Stimulated activated effector memory CD8-positive, alpha-beta T cell treated with anti-CD3 and anti-CD28 coated beads, Interleukin-12 subunit alpha, Interleukin-12 subunit beta, amount 100 ng/mL, for 72 hours (primary cell): ENCODE data around the gene ZCCHC24.

Experiments used
- ATAC-seq: fragments of 150-1000 bp; cut with Tn5 transposase; 2 replicates; pipeline ENCODE4 v1.10.0; 2021
- DNase-seq, 2 donors: peaks; one replicate each; pipeline ENCODE4 v3.0.0; 2021 to 2022; ENCODE audit warnings: low spot score in 2 of 2
- H3K27ac Mint-ChIP-seq: one replicate; pipeline ENCODE4 v1.8.0; 2022; ENCODE audit warnings: mild to moderate bottlenecking, mixed read lengths
- H3K36me3 Mint-ChIP-seq: one replicate; pipeline ENCODE4 v1.8.0; 2022; ENCODE audit warnings: mild to moderate bottlenecking, mixed read lengths
- H3K4me1 Mint-ChIP-seq: one replicate; pipeline ENCODE4 v1.8.0; 2022; ENCODE audit warnings: mixed read lengths
- H3K4me3 Mint-ChIP-seq: one replicate; pipeline ENCODE4 v1.8.0; 2022; ENCODE audit warnings: mild to moderate bottlenecking, mixed read lengths
- H3K9me3 Mint-ChIP-seq: one replicate; pipeline ENCODE4 v1.8.0; 2022; ENCODE audit warnings: mixed read lengths

Gene ZCCHC24

GRCh38 chr10:79431891-79432831, 13.3 kb downstream of the ZCCHC24 start:
- Mint-ChIP-seq H3K9me3 (peaks cover 3% of the 10 kb centered on the region), H3K27ac (no peak overlapping the region), H3K4me1 (peaks cover 30% of the 10 kb centered on the region), H3K36me3 (peaks cover 12% of the 10 kb centered on the region), H3K4me3 (no peak overlapping the region)
- ATAC-seq = no peak
- no peak for DNase-seq

GRCh38 chr10:79431428-79431827, 14.0 kb downstream of the ZCCHC24 start:
- ATAC-seq = no peak
- Mint-ChIP-seq H3K4me3 (no peak overlapping the region), H3K36me3 (peaks cover 12% of the 10 kb centered on the region)

GRCh38 chr10:79430936-79431335, 14.5 kb downstream of the ZCCHC24 start:
- peaks cover 12% of the 10 kb centered on the region for H3K36me3 Mint-ChIP-seq
- no peak for ATAC-seq
- H3K9me3 Mint-ChIP-seq = peaks cover 3% of the 10 kb centered on the region
- no peak overlapping the region for H3K4me3 Mint-ChIP-seq
- DNase-seq = no peak
- peaks cover 23% of the 10 kb centered on the region for H3K4me1 Mint-ChIP-seq
- peak overlapping the region; percentile 10 for H3K27ac Mint-ChIP-seq

More at GRCh38 chr10:79431428-79431827, 14.0 kb downstream of the ZCCHC24 start:
- H3K9me3 Mint-ChIP-seq = peaks cover 3% of the 10 kb centered on the region
- DNase-seq = no peak
- H3K4me1 Mint-ChIP-seq = peaks cover 28% of the 10 kb centered on the region
- H3K27ac Mint-ChIP-seq = no peak overlapping the region

GRCh38 chr10:79430325-79430905, 15.0 kb downstream of the ZCCHC24 start:
- no peak for ATAC-seq
- peaks cover 18% of the 10 kb centered on the region for H3K4me1 Mint-ChIP-seq
- DNase-seq = no peak
- H3K36me3 Mint-ChIP-seq = peaks cover 12% of the 10 kb centered on the region
- H3K27ac Mint-ChIP-seq = peak overlapping the region; percentile 10
- peaks cover 3% of the 10 kb centered on the region for H3K9me3 Mint-ChIP-seq
- H3K4me3 Mint-ChIP-seq = no peak overlapping the region

- Mint-ChIP-seq H3K27ac (no peak overlapping the region), H3K9me3 (peaks cover 3% of the 10 kb centered on the region), H3K4me3 (no peak overlapping the region), H3K36me3 (peaks cover 8% of the 10 kb centered on the region), H3K4me1 (peaks cover 11% of the 10 kb centered on the region)
- no peak for ATAC-seq
- no peak for DNase-seq
Measured at GRCh38 chr10:79429751-79430150, 15.7 kb downstream of the ZCCHC24 start.

GRCh38 chr10:79427965-79428364, 17.5 kb downstream of the ZCCHC24 start:
- Mint-ChIP-seq H3K4me3 (no peak overlapping the region), H3K4me1 (no peaks in the 10 kb centered on the region), H3K9me3 (peaks cover 3% of the 10 kb centered on the region), H3K27ac (no peak overlapping the region), H3K36me3 (no peaks in the 10 kb centered on the region)
- DNase-seq (no peak), ATAC-seq (no peak)

GRCh38 chr10:79425074-79425532, 20.3 kb downstream of the ZCCHC24 start:
- no peaks in the 10 kb centered on the region for H3K36me3 Mint-ChIP-seq

GRCh38 chr10:79424221-79425073, 21.0 kb downstream of the ZCCHC24 start:
- Mint-ChIP-seq H3K27ac (peak overlapping the region; percentile 14), H3K4me3 (no peak overlapping the region), H3K9me3 (peaks cover 3% of the 10 kb centered on the region), H3K36me3 (no peaks in the 10 kb centered on the region), H3K4me1 (no peaks in the 10 kb centered on the region)
- DNase-seq = no peak
- no peak for ATAC-seq

More at GRCh38 chr10:79425074-79425532, 20.3 kb downstream of the ZCCHC24 start:
- no peak overlapping the region for H3K4me3 Mint-ChIP-seq
- ATAC-seq = no peak
- H3K27ac Mint-ChIP-seq = no peak overlapping the region
- H3K4me1 Mint-ChIP-seq = no peaks in the 10 kb centered on the region
- peaks cover 3% of the 10 kb centered on the region for H3K9me3 Mint-ChIP-seq
- no peak for DNase-seq

GRCh38 chr10:79422178-79422892, 23.1 kb downstream of the ZCCHC24 start:
- no peak for ATAC-seq
- no peak overlapping the region for H3K4me3 Mint-ChIP-seq
- no peak for DNase-seq
- H3K4me1 Mint-ChIP-seq = no peaks in the 10 kb centered on the region
- no peaks in the 10 kb centered on the region for H3K9me3 Mint-ChIP-seq
- no peak overlapping the region for H3K27ac Mint-ChIP-seq
- H3K36me3 Mint-ChIP-seq = no peaks in the 10 kb centered on the region

GRCh38 chr10:79420974-79421688, 24.3 kb downstream of the ZCCHC24 start:
- H3K4me3 Mint-ChIP-seq = no peak overlapping the region
- DNase-seq (no peak), ATAC-seq (no peak)
- H3K9me3 Mint-ChIP-seq = no peaks in the 10 kb centered on the region
- H3K27ac Mint-ChIP-seq = no peak overlapping the region
- H3K36me3 Mint-ChIP-seq = no peaks in the 10 kb centered on the region
- no peaks in the 10 kb centered on the region for H3K4me1 Mint-ChIP-seq

- Mint-ChIP-seq H3K27ac (peak overlapping the region; percentile 78), H3K9me3 (no peaks in the 10 kb centered on the region), H3K4me3 (no peak overlapping the region), H3K4me1 (peaks cover 11% of the 10 kb centered on the region), H3K36me3 (no peaks in the 10 kb centered on the region)
- no peak for ATAC-seq
- DNase-seq = no peak
Measured at GRCh38 chr10:79418886-79419595, 26.4 kb downstream of the ZCCHC24 start.

GRCh38 chr10:79418274-79418673, 27.1 kb downstream of the ZCCHC24 start:
- H3K9me3 Mint-ChIP-seq = no peaks in the 10 kb centered on the region
- H3K36me3 Mint-ChIP-seq = peaks cover 4% of the 10 kb centered on the region
- DNase-seq = no peak
- peak overlapping the region; percentile 78 for H3K27ac Mint-ChIP-seq
- no peak for ATAC-seq
- H3K4me3 Mint-ChIP-seq = no peak overlapping the region
- H3K4me1 Mint-ChIP-seq = peaks cover 18% of the 10 kb centered on the region

- H3K36me3 Mint-ChIP-seq = peaks cover 6% of the 10 kb centered on the region
- peaks cover 24% of the 10 kb centered on the region for H3K4me1 Mint-ChIP-seq
- no peaks in the 10 kb centered on the region for H3K9me3 Mint-ChIP-seq
- no peak overlapping the region for H3K4me3 Mint-ChIP-seq
- ATAC-seq = no peak
- no peak for DNase-seq
- no peak overlapping the region for H3K27ac Mint-ChIP-seq
Measured at GRCh38 chr10:79417731-79418130, 27.7 kb downstream of the ZCCHC24 start.

- Mint-ChIP-seq H3K4me3 (no peak overlapping the region), H3K9me3 (no peaks in the 10 kb centered on the region)
- DNase-seq = no peak
Measured at GRCh38 chr10:79417266-79417665, 28.2 kb downstream of the ZCCHC24 start.

More at GRCh38 chr10:79417266-79417665, 28.2 kb downstream of the ZCCHC24 start:
- H3K36me3 Mint-ChIP-seq = peaks cover 6% of the 10 kb centered on the region
- H3K4me1 Mint-ChIP-seq = peaks cover 25% of the 10 kb centered on the region
- no peak for ATAC-seq
- no peak overlapping the region for H3K27ac Mint-ChIP-seq
